ENCODE data around the gene NOP53. TPM values are rescaled to one million over a fixed set of nuclear protein-coding genes. Genes with fewer than 3 reads are reported as not detected.

Gene NOP53
- total and polyA plus RNA-seq, 2 of the 13 experiments (the other 11 are each of a cell fraction or from before 2014, with no cell fraction given) = 53.9 to 141 TPM

DNA sequence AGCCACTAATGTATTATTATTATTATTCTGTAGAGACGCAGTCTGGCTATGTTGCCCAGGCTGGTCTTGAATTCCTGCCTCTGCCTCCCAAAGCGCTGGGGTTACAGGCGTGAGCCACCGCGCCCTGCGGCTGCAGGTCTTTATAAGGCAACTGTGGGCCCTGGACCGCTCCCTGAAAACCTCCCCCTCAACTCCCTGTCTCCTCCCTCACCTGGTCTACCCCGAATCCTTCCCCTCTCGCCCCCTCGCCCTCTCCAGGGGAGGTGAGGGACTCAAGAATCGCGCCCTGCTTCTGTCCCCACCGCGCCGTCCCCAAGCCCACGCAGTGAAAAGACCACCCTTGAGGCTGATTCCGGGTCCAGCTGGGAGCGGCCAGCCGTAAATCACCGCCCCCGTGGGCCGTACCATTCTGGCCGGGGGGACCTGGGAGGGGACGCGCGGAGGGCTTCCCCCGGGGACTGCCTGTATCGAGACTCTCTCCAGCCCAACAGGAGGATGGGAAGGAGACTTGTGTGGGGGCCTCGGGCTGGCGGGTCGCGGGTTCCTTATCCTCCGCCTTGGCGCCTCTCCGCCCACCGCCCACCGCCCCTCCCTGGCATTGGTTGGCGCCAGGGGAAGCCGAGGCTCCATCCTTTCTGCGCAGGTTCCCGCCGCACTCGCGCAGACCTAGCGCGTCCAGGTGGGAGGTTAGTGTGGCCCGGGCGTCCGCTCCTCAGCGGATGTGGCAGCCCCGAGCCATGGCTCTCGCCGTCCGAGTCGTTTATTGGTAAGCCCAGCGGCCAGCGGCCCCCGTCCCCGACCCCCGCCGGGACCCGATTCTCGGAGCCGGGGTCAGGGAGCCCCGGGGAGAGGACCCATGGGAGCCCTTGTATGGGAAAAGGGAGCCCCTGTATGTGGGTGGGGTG lies 33.0 kb downstream of the NOP53 start, which contains the start of gene SELENOW (continued):
- TF ChIP-seq ZNF484 (CRISPR knock-in tag; IDR thresholded peaks at IDR 0.05; ENCODE audit: borderline replicate concordance, low read depth) (no peak), SALL1 (CRISPR knock-in tag; IDR thresholded peaks at IDR 0.05) (peak; percentile 45; the same call in 1 of the 2 replicates), ZNF34 (CRISPR knock-in tag; IDR thresholded peaks at IDR 0.05; ENCODE audit: borderline replicate concordance) (no peak), HNRNPUL1 (IDR thresholded peaks at IDR 0.05; ENCODE audit: low read depth, low read length) (no peak), RFX1 (IDR thresholded peaks at IDR 0.05) (no peak), RAD21 (CRISPR knock-in tag; IDR thresholded peaks at IDR 0.05) (no peak), ZNF652 (CRISPR knock-in tag; IDR thresholded peaks at IDR 0.05; ENCODE audit: borderline replicate concordance, low read depth) (no peak), ZNF224 (CRISPR knock-in tag; IDR thresholded peaks at IDR 0.05) (no peak), ZNF878 (CRISPR knock-in tag; IDR thresholded peaks at IDR 0.05) (no peak), SP4 (CRISPR knock-in tag; IDR thresholded peaks at IDR 0.05) (peak; percentile 94), PHF20 (CRISPR knock-in tag; IDR thresholded peaks at IDR 0.05) (peak; percentile 48; the same call in 1 of the 2 replicates), FOXP1 (IDR thresholded peaks at IDR 0.05) (no peak), FOXP1 (CRISPR knock-in tag; IDR thresholded peaks at IDR 0.05) (no peak)
- TF ChIP-seq, protein P1, sequence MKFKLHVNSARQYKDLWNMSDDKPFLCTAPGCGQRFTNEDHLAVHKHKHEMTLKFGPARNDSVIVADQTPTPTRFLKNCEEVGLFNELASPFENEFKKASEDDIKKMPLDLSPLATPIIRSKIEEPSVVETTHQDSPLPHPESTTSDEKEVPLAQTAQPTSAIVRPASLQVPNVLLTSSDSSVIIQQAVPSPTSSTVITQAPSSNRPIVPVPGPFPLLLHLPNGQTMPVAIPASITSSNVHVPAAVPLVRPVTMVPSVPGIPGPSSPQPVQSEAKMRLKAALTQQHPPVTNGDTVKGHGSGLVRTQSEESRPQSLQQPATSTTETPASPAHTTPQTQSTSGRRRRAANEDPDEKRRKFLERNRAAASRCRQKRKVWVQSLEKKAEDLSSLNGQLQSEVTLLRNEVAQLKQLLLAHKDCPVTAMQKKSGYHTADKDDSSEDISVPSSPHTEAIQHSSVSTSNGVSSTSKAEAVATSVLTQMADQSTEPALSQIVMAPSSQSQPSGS (CRISPR knock-in tag; IDR thresholded peaks at IDR 0.05) = no peak; the same call in 1 of the 2 replicates
- TF ChIP-seq, protein P2, sequence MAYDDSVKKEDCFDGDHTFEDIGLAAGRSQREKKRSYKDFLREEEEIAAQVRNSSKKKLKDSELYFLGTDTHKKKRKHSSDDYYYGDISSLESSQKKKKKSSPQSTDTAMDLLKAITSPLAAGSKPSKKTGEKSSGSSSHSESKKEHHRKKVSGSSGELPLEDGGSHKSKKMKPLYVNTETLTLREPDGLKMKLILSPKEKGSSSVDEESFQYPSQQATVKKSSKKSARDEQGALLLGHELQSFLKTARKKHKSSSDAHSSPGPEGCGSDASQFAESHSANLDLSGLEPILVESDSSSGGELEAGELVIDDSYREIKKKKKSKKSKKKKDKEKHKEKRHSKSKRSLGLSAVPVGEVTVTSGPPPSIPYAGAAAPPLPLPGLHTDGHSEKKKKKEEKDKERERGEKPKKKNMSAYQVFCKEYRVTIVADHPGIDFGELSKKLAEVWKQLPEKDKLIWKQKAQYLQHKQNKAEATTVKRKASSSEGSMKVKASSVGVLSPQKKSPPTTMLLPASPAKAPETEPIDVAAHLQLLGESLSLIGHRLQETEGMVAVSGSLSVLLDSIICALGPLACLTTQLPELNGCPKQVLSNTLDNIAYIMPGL (CRISPR knock-in tag; IDR thresholded peaks at IDR 0.05; ENCODE audit: borderline replicate concordance in 1 of 2, low read depth in 1 of 2) = peak in 1 of 2 experiments; percentile 75; a peak in 2 of 4 replicates
- TF ChIP-seq, protein P3, sequence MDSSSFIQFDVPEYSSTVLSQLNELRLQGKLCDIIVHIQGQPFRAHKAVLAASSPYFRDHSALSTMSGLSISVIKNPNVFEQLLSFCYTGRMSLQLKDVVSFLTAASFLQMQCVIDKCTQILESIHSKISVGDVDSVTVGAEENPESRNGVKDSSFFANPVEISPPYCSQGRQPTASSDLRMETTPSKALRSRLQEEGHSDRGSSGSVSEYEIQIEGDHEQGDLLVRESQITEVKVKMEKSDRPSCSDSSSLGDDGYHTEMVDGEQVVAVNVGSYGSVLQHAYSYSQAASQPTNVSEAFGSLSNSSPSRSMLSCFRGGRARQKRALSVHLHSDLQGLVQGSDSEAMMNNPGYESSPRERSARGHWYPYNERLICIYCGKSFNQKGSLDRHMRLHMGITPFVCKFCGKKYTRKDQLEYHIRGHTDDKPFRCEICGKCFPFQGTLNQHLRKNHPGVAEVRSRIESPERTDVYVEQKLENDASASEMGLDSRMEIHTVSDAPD (CRISPR knock-in tag; IDR thresholded peaks at IDR 0.05) = no peak
- TF ChIP-seq, protein P4, sequence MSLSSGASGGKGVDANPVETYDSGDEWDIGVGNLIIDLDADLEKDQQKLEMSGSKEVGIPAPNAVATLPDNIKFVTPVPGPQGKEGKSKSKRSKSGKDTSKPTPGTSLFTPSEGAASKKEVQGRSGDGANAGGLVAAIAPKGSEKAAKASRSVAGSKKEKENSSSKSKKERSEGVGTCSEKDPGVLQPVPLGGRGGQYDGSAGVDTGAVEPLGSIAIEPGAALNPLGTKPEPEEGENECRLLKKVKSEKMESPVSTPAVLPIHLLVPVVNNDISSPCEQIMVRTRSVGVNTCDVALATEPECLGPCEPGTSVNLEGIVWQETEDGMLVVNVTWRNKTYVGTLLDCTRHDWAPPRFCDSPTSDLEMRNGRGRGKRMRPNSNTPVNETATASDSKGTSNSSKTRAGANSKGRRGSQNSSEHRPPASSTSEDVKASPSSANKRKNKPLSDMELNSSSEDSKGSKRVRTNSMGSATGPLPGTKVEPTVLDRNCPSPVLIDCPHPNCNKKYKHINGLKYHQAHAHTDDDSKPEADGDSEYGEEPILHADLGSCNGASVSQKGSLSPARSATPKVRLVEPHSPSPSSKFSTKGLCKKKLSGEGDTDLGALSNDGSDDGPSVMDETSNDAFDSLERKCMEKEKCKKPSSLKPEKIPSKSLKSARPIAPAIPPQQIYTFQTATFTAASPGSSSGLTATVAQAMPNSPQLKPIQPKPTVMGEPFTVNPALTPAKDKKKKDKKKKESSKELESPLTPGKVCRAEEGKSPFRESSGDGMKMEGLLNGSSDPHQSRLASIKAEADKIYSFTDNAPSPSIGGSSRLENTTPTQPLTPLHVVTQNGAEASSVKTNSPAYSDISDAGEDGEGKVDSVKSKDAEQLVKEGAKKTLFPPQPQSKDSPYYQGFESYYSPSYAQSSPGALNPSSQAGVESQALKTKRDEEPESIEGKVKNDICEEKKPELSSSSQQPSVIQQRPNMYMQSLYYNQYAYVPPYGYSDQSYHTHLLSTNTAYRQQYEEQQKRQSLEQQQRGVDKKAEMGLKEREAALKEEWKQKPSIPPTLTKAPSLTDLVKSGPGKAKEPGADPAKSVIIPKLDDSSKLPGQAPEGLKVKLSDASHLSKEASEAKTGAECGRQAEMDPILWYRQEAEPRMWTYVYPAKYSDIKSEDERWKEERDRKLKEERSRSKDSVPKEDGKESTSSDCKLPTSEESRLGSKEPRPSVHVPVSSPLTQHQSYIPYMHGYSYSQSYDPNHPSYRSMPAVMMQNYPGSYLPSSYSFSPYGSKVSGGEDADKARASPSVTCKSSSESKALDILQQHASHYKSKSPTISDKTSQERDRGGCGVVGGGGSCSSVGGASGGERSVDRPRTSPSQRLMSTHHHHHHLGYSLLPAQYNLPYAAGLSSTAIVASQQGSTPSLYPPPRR (CRISPR knock-in tag; IDR thresholded peaks at IDR 0.05; ENCODE audit: borderline replicate concordance) = no peak; the same call in 1 of the 2 replicates
- TF ChIP-seq, protein P5, sequence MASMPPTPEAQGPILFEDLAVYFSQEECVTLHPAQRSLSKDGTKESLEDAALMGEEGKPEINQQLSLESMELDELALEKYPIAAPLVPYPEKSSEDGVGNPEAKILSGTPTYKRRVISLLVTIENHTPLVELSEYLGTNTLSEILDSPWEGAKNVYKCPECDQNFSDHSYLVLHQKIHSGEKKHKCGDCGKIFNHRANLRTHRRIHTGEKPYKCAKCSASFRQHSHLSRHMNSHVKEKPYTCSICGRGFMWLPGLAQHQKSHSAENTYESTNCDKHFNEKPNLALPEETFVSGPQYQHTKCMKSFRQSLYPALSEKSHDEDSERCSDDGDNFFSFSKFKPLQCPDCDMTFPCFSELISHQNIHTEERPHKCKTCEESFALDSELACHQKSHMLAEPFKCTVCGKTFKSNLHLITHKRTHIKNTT (CRISPR knock-in tag; IDR thresholded peaks at IDR 0.05) = no peak
